GM12874 (cell line): ENCODE data around the gene SPOCK3.

ENCODE experiments used
- TF ChIP-seq, protein P1 (sequence below): IDR thresholded peaks from 2 replicates; pipeline ENCODE4 v1.5.1; 2011; ENCODE audit warnings: low read depth, mild to moderate bottlenecking, control low read depth, low read length, moderate library complexity; ENCODE audit not compliant: insufficient read depth

The SPOCK3 gene

DNA sequence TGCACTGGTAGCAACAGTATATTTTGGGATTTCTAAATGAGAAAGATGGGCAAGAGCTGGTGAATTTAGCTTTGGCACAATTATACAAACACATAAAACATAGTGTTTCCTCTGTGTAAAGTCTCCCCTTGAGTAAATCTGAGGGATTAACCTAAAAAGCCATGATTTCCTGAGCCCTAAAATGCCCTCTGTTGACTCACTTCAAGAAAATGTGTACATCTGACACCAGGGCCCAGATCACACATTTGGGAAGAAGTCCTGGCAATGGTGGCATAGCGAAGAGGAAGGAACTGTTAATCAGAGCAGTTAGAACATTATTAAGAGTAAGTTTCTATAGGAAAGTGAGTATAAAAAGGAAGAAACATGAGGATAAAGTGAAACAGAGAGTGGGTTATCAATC lies 338.5 kb downstream of the SPOCK3 start:
- TF ChIP-seq, protein P1, sequence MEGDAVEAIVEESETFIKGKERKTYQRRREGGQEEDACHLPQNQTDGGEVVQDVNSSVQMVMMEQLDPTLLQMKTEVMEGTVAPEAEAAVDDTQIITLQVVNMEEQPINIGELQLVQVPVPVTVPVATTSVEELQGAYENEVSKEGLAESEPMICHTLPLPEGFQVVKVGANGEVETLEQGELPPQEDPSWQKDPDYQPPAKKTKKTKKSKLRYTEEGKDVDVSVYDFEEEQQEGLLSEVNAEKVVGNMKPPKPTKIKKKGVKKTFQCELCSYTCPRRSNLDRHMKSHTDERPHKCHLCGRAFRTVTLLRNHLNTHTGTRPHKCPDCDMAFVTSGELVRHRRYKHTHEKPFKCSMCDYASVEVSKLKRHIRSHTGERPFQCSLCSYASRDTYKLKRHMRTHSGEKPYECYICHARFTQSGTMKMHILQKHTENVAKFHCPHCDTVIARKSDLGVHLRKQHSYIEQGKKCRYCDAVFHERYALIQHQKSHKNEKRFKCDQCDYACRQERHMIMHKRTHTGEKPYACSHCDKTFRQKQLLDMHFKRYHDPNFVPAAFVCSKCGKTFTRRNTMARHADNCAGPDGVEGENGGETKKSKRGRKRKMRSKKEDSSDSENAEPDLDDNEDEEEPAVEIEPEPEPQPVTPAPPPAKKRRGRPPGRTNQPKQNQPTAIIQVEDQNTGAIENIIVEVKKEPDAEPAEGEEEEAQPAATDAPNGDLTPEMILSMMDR: no peak

DNA sequence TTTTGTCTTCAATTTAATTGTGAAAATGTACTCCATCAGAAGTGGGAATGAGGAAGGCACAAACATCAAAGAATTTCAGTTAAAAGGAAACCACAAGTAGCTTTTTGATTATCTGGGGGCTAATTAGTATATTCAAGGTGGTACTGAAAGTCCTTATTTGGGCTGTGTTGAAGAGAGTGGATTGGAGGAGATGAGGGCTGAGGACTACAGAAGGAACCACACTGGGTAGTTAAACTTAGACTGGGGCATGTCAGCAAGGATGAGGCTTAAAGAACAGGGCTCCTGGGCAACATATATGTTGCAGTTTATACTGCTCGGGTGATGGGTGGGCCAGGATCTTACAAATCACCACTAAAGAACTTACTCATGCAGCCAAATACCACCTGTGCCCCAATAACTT lies 346.8 kb downstream of the SPOCK3 start:
- TF ChIP-seq, protein P1: no peak

DNA sequence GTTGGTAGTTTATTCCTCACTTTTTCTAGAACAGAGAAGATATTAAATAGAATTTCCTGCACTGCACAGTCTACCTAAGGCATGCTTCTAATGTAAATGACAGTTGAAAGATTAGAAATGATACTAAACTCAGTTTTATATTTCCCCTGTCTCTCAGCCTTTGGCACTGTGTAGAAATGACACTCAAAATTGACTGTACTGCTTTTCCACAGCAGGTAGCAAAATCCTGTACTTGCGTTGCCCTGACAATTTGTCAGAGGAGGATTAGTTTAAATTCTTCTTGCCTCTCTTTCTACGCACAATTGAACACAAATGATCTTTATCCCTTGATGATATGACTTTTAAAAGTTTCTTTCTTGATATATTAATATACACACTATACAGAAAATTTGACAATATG lies 347.6 kb downstream of the SPOCK3 start:
- TF ChIP-seq, protein P1: no peak

DNA sequence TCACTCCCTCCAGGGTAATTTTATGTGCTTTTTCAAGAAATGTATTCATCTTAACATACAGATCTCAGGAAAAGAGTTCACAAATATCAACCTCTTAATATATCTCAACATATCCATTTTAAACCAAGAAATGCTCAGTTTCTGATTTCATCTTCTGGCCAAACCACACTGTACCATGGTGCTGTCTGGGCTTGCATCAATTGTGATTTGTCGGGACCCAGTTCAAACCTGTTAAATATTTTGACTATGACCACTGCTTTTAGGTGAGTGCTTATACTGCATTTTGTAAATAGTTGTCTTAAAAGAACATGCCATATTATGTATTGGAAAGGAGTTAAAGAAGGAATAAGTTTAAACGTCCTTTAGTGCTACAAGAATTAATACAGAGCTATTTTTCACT lies 352.1 kb downstream of the SPOCK3 start:
- TF ChIP-seq, protein P1: no peak

DNA sequence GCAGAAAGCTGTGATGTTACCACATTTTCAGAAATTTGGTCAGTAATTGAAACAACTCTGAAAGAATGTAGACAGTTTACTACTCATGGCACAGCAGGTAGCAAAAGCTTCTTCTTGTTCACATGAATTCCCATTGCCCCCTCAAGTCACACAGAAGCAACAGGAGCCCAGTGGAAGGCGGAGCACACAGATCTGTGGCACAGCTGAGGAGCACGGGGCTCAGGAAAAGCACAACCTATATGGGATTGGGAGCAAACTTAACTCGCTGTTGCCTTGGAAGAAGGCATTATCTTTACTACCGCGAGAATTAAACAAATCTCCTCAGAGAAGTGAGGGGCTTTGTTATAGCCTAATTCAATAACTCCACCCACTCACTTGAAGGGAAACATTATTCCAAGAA lies 358.5 kb downstream of the SPOCK3 start:
- TF ChIP-seq, protein P1: no peak

DNA sequence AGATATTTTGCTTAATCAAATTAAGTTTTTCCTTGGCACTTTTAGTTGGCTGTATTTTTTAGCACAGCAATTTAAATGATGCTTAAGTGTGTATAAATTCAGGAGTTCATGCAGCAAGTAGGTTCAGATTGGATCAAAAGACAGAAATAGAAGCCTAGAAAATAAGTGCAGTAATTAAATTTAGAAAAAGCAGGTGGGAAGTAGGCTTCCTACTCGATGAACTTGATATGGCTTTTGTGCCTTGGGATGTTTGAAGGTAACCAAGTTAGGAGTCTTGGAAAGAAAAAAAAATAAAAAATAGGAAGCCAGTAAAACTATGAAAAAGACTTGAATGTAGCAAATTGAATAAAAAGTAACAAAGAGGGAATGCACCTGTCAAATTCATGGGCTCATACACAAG lies 372.3 kb downstream of the SPOCK3 start:
- TF ChIP-seq, protein P1: no peak

DNA sequence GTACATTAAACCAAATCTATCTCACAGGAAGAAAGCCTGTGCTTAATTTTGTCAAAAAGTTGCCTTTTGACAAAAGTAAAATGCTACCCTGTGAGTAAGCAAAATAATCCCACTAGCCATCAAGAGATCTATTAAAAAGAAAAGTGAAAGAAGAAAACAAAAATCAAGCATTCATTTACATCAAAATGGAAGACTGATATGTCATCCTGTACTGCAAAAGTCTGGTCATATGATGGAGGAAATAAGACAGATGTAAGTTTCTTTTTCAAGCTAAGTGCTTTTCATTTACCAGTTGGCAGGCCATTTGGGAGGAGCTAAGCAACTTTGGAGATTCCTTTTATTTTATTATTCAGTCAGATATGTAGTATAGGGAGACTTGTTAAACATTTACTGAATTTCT lies 387.4 kb downstream of the SPOCK3 start:
- TF ChIP-seq, protein P1: no peak

DNA sequence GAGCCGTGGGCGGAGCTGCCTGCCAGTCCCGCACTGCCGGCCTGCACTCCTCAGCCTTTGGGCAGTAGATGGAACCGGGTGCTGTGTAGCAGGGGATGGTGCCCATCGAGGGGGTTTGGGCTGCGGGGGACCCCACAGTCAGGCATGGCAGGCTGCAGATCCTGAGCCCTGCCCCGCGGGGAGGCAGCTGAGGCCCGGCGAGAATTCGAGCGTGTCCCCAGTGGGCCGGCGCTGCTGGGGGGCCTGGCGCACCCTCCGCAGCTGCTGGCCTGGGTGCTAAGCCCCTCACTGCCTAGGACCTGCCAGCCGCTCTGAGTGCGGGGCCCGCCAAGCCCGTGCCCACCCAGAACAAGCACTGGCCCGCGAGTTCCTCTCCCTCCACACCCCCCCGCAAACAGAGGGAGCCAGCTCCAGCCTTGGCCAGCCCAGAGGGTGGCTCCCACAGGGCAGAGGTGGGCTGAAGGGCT lies 391.5 kb downstream of the SPOCK3 start:
- TF ChIP-seq, protein P1: no peak
